NCI-H2081 treated with DMSO at 0.1 percent for 48 hours (cell line): ENCODE measurements around the gene PDK1.
A peak's percentile ranks its signal among the peaks of the same experiment; 100 is the strongest.

ENCODE experiments used
- DNase-seq: peaks from one replicate; lab custom pipeline; 2025; lab: John Stamatoyannopoulos, UW

The PDK1 gene

DNA sequence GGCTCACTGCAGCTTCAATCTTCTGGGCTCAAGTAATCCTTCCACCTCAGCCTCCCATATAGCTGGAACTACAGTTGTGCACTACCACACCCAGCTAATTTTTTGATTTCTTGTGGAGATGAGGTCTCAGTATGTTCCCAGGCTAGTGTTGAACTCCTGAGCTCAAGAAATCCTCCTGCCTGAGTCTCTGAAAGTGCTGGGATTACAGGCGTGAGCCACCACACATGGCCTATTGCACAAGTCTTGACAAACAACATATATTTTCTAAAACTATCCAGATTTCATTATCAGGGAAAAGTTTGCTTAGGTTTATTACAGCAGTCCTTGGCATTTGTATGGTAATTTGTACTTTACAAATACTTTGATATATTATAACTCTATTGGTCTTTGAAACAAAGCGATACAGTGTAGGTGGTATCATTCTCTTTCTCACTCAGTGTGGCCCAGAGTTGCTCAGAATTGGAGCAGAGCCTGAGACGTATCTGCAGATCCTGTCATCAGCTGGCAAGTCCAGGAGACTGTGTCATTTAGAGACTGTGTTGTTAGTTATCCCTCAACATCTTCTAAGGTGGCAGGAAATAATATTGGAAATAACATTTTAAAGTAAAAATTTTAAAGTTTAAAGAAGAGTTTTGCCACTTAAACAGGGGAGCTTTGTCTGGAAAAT, 41.4 kb downstream of the PDK1 start:
- DNase-seq: no peak

DNA sequence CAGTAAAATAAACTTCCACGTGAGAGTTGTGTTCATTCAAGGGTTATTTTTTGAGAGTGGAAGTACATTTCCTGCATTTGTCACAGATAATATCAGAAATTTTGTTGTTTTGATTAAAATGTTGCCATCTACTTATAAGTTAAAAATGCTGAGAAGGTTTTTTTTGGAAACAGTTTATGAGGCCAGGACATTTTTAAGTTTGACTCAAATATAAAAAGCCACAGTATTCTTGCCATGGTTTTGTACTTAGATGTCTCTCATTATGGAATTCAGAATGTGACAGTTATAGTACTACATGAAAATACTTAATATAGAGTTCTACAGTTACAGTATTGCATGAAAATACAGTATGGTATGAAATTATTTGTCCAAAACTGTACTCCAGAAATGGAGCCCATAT, 44.1 kb downstream of the PDK1 start:
- DNase-seq: no peak

DNA sequence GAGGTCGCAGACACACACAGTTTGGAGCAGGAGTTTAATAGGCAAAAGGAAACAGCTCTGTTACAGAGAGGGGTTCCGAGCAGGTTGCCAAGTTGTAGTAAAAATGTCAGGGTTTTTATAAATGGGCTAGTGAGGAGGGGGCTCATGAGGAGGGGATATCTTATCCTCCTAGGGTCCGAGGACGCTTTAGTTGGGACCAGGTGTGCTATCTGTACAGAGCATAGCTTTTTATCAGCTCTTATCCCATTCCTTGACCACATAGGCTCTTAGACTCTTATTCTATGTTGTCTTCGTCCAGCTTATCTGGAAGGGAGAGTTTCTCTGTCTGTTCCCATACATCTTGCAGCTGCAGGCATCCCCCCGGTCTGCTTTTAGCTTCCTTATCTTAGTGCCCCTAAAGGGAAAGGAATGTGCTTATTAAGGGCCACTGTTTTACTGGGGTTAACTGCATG, 44.7 kb downstream of the PDK1 start:
- no peak for DNase-seq

DNA sequence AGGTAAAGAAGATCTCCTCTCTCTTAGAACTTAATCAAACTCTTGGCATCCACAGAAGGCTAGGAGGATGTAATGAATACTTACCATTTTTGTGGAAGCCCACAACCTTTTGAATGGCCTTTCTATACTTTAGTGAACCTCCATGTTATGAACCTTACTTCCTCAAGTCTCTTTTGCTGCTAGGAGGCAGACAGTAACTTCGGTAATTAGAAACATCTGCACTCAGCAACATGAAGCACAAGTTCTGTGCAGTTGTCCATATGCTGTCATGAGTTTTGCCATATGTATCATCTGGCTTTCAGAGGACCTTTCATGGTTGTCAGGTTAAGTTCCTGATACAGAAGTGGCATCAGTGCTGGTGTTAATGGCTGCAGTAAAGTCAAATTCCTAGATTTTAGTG, 50.4 kb downstream of the PDK1 start:
- no peak for DNase-seq

DNA sequence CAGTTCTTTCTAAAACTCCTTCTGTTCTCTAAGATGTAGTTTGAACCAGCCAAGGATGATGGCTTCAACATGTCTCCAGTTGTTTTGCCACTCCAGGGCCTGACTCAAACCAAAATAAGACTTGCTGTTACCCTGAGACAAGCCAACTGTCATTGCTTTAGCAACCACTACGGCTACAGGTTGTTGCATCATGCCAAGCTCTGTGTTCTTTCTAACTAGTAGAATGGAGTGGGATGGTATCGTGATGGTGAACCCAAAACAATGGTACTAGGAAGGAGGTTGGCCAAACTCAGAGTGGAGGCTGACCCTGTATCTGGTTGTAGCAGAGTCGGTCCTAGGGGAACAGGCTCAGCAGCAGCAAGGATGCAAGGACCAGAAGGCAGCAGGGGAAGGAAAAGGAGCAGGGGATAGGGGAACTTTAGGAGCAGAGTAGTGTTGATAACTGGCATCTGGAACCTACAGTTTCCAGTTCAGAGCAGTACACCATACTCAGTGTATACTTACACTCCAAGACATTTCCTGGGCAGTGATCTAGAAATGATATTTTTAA, 51.6 kb downstream of the PDK1 start:
- no peak for DNase-seq

DNA sequence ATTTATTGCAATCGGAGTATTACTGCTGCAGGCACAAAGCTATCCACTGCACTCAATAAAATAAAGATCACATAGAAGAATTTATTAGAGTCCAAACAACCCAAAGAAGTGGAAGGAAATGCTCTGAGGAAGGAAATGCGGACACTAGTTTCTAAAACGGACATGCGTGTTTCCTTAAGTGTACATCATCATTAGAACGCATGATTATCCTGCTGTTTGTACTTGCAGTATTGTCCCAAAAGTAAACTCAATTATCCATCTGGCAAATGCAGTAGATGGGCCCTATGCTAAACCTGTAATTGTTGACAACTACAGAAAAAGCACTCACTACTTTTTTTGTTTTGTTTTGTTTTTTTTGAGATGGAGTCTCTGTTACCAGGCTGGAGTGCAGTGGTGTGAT, 53.6 kb downstream of the PDK1 start:
- DNase-seq: no peak

DNA sequence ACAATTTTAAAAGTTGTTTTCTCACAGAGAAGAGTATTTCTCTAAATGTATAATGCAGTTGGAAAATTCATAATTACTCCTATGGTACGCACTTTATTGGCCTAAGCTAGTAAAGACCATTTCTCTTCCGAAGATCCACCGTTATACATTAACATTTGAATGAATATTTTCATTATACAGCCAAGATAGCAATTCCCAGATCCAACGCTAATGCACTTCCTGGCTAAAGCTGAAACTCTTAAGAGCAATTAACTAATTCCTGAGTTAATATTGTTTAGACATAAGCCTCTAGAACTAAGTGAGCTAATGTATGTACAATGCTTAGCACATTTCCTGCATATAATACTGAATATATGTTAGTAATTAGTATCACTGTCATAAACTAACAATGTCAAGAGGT, 56.2 kb downstream of the PDK1 start:
- no peak for DNase-seq

DNA sequence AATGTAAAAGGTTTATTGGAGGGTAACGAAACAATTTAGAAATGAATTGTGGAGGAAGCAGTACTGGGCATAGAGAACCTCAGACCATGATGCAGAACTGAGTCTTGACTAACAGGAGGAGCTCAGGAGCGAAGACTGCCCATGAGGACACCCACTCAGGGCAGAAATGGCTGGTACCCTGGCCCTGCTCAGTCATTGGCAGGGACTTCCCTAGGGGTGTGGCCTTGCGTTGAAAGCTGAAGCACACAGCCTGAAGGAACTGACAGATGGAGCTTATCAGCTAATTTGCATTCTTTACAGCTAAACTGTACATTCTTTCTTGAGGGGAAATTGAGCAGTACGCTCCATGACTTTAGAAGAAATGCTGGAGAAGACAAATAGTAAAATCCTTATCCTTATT, 57.1 kb downstream of the PDK1 start:
- DNase-seq: no peak

DNA sequence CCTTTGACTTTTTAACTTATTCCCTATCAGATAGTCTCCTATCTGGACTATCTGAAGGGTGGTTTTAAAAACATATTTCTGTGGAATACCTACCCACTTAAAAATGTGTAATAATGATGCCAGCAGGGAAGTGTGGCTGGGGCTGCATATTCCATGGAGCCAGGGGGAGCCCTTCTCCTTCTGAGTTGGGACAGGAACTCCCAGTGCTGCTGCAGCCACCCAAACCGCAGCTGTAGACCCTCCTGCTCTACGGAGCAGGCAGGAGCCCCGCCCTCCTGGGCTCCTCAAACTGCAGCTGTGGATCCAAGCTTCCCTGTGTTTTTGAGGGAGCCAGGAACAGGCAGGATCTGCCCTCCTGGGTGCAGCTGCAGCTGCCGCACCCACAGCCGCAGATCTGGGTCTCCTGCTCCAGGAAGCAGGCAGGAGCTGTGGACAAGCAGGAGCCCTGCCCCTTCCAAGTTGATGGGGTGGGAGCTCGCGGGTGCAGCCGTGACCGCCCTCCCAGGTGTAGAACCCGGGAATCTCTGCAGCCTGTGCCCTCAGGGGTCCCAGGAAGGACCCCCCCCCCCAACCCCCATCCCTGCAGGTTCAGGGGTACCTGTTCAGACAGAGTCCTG, 57.8 kb downstream of the PDK1 start:
- DNase-seq: no peak

DNA sequence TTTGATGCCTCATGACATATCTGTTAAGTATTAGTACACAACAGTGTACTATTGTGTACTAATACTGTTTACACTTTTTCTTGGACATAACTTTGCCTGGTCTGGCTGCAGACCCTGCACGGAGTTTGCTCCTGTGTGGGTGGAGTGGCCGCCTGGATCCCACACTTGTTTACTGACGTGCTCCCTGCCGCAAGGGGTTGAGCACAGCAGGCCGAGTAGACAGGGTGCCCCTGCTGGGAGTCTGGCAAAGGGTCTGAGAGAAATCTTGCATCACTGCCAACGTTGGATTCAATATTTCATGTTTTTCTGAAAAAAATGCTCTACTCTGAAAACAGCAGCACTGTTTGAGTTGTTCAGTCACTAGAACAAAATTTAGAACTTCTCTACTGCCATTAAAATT, 59.0 kb downstream of the PDK1 start:
- DNase-seq: no peak

DNA sequence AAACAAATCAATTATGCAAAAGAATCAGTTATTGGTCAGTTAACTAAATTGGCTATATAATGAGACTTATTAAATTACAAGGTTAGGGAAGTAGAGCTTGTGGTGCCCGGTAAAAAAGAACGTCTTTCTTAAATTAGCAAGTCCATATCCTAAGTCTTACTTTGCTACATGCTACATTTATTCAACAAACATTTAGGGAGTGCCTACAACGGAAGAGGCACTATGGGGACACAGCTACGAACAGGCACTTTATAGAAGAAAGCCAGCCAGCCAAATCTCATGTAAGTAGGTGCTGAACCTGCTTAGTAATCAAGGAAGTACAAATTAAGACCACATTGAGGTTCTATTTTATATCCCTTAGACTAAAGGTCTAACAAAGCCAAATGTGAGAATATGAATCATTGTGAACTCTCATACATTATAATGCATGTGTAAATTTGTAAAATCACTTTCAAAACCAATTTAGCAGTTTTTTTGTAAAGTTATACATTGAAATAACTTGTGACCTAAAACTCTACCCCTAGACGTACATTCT, 59.9 kb downstream of the PDK1 start:
- DNase-seq: no peak

DNA sequence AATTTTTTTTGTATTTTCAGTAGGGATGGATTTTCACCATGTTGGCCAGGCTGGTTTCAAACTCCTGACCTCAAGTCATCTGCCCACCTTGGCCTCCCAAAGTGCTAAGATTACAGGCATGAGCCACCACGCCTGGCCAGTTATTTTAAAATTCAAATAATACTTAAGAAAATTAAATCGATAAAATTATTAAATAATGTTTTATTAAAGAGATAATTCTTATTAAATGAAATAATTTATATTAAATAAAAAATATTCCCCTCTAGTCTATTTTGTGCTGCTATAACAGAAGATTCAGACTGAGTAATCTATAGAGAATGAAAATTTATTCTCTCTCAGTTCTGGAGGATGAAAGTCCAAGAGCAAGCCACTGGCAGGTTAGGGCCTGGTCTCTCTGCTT, 61.2 kb downstream of the PDK1 start:
- DNase-seq: no peak

DNA sequence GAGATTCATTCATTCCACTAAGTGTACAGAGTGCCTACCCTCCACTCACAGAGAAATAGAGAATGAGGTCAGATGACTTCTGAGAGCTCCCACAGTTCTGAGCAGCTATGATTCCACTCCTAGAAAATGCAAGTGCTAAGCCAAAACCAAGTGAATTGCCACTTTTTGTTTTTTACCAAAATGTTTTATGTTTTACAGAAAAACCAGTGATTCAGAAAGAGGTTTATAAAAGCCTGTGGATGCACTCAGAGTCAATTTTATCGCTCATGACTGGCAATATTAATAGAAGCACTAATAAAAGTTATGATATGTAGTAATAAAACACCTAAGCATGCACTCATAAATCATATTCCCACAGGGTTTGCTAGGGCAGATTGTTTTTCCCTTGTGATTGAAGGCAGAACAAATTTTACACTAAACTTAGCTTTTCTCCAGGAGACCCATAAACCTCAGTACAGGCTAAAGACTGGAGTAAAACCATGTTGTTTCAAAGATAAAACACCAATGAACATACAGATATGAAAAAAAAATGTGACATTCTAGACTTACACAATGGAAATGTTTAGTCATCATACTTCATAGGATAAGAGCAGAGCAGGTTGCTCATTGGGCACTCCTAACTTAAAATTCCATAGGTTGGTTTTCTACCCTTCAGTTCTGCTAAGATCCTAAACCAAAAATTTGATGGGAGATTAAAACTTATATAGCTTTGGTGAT, 67.5 kb downstream of the PDK1 start:
- no peak for DNase-seq

DNA sequence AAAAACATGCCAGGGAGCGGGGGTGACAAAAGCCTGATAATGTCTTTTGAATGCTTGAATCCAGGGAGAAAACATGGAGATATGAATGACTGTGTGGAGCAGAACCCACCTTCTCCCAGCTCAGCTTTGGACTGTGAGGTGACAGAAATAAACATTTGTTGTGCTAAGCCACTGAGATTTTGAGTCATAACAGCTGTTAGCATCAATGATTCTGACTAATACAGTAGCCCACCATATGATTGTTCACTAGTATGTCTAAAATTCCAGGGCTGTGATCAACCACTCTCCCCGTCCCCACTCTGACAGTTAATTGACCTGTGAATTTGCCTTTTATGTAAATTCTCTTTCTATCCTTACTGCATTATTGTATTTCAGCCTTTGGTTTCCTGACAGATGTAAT, 69.1 kb downstream of the PDK1 start:
- DNase-seq: no peak

DNA sequence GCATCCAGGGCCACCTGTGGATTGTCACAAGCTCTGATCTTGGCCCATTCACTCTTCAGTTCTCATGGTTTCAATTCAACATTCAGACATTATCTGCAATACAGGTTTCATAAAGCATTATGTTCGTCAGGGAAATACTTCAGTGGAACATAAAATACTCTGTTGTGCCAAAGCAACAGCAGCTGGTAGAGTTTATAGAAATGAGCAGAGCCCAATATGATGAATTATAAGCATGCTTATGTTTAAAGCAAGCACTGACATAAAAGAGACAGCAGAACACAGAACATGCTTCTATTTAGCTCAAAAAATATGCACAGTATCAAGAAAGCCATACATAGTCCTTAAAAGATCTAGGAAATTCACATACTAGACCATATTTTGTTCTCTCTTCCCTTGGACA, 71.3 kb downstream of the PDK1 start:
- DNase-seq: no peak

DNA sequence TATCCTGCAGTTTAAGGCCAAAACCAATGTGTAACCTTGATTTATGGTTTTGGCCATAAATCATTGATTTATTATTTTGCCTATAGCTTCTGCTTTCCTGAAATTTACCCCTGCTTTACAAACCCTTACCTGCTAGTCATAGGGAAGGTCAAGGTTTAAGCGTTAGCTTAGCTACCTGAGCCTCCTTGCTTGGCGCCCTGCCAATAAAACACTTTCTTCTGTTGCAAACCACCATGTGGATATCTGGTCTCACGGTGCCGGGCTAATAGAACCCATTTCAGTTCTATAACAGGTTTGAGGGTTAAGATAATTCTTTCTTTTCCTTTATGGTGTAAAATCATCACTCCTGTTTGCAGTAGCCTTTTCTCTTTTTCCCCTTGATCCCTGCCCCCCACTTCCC, 72.2 kb downstream of the PDK1 start:
- no peak for DNase-seq

DNA sequence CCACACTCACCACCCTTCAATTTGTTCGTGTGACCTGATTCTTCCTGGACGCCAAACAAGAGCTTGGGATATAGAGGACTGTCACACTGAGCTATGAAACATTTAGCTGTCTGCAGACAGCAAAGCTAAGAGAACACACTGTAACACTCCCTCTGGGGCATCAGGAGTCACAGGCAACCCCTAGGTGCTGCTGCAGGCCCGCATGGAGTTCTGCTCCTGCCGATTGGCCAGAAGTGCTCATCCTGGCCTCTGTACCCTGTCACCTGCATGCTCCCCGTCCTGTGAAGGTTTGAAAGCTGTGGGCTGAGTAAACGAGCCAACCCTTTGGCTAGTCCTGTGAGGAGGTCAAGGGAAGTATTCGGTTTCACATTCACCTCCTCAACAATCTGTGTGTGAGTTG, 73.7 kb downstream of the PDK1 start:
- DNase-seq: no peak

DNA sequence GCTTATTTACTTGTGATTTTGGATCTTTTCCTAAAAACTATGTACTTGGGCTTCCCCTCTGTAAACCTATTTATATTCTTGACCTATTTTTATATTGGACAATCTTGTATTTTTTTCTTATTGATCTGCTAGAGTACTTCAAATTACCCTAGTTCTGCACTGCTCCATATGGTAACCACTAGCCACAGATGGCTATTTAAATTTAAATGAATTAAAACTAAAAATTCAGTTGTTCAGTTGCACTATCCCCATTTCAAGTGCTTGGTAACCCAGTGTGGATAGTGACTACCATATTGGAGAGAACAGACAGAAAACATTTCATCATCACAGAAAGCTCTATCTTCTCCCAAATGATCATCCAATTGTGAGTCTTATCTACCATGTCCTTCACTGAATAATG, 74.3 kb downstream of the PDK1 start:
- DNase-seq: no peak

DNA sequence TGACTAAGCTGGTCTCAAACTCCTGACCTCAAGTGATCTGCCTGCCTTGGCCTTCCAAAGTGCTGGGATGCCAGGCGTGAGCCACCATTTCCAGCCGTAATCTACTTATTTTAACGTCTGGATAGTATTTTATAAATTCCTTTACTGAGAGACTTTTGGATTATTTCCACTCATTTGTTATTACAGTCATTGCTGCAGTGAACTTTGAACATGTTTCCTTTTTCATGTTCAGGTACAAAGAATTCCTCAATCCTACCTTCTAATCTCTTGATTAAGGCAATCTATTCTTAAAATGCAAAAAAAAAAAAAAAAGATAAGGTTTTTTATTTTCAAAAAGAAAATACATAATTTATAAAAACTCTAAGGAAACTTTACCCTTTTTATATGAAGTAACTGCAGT, 78.6 kb downstream of the PDK1 start:
- no peak for DNase-seq

DNA sequence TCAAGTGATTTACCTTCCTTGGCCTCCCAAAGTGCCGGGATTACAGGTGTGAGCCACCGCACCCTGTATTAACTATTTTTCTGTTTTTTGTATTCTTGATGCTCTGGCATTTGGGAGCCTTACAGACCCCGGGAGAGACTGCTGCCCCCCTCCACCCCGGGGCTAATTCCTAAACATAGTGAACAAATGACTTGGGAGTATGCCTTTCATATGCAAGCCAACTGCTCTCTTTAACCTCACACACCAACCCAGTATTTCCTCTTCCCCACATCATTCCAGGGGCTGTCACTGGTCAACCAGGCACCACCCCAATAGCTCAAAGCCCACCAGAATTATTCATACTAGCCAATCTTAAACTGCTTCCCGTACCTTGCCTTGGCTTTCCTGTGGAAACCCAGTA, 79.7 kb downstream of the PDK1 start:
- no peak for DNase-seq

DNA sequence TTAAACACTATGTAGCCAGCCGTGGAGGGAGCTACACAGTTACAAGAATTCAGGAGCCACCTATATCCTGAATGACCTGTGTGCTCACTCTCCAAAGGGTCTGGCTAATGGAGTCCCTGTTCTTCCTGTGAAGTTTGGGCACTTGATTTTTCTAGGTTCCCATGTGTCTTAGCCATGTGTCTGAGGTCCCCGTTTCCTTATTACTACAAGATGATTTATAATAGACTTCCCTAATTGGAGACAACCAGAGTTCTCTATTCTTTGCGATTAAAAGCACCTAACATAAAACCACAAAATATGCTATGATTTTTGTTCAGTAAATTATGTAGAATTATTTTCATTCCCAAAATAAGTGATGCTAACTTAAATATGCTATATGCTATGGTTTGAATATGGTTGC, 83.4 kb downstream of the PDK1 start:
- DNase-seq: no peak

DNA sequence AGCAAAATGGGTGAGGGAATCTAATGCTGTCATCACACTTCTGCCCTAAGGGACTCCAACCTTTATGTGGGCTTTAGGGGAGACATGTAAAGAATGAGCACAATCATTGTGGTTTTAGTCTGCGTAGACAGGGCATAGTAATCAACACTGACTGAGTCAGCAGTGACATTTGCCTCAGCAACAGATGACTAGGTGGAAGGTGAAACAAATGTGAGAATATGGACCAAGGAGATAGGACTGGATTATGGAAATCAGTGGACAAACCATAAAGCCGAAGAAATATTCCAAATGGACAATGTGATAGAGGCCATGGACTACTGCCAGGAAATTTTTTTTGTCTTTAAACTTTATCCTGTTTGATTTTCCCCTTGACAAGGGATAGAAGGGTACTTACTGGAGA, 83.9 kb downstream of the PDK1 start:
- DNase-seq: no peak

DNA sequence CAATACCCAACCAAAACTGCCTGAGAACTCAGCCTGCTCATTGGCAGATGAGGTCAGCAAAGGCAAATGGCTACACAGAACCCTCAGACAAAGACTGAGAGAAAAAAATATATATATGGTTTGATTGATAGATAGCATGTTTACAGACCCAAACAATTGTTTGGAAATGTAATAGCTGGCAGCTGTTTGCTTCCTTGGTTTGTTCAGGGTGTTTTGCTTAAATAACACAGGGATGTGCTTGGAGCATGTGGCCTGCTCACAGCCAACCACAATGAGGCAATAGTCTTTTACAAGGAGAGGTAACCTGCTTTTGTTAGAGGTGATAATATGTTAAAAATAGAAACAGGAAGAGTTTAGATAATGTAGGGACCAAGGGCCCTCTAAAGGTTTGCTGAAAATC, 84.5 kb downstream of the PDK1 start:
- DNase-seq: peak; percentile 30
